Hematopoietic multipotent progenitor cell treated with erythropoietin and hydrocortisone succinate and interleukin-3 and kit ligand, for 4 days (in vitro differentiated cells): ENCODE data around the gene RAB3B.
"Not testable (repeated sequence)": the region's sequence is repeated elsewhere in the genome, so short reads cannot be mapped to it uniquely, and the experiment has no call there.

Source experiments
- DNase-seq: peaks from one replicate; pipeline ENCODE4 v3.0.0-alpha.2; 2015

Gene RAB3B

DNA sequence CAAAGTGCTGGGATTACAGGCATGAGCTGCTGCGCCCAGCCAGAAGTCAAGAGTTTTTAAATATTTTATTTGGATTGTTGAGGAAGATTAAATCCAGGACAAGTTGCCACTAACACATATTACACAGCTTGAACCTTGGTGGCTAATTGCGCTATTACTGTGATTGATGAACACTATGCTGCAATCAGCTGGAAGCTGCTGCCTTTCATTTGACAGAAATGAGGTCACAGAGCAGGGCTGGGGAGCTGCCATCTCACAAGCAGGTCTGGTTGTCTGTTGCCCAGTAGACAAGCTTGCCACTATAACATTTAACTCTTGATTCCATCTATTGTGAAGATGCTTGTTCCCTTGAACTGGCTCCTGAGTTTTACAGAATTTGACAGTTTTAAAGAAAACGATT lies 74.5 kb downstream of the RAB3B start:
- DNase-seq, result no peak

- no peak for DNase-seq
These were observed 77.6 kb downstream of the RAB3B start for GRCh38 chr1:51912881-51913280.

- DNase-seq, result peak; percentile 14
These were observed 80.1 kb downstream of the RAB3B start for GRCh38 chr1:51910221-51911000.

DNA sequence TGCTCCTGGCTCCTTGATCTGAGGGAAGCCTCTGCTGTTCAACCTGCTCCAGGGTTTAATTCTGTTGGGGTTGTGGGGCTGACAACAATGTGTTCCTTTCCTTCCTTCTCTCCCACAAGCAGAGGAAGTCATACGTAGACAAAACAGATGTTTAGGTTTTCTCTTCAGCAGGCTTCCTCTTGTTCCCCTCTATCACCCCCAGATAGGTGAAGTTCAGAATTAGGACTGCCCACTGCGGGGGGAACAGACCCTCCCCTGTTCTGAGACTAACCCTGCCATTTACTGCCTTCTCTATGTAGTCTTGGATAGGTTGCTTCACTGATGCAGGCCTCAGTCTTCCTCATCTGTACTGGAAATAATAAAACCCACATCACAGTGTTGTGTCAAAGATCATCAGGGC lies 82.0 kb downstream of the RAB3B start:
- no peak for DNase-seq

GRCh38 chr1:51907079-51907702 lies 83.3 kb downstream of the RAB3B start:
- no peak for DNase-seq

- no peak for DNase-seq
These were observed 84.0 kb downstream of the RAB3B start for GRCh38 chr1:51906306-51907078.

DNA sequence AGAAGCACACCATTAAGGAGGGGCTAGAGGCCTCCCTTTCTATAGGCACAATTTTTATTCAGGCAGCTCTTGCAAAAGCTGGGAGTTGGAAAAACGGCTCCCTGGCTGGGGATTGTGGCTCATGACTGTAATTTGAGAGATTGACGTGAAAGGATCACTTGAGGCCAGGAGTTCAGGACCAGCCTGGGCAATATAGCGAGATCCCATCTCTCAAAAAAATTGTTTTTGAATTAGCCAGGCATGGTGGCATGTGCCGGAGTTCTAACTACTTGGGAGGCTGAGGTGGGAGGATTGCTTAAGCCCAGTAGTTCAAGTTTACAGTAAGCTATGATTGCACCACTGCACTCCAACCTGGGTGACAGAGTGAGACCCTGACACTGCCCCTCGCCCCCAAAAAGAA lies 88.0 kb downstream of the RAB3B start:
- DNase-seq, result no peak

DNA sequence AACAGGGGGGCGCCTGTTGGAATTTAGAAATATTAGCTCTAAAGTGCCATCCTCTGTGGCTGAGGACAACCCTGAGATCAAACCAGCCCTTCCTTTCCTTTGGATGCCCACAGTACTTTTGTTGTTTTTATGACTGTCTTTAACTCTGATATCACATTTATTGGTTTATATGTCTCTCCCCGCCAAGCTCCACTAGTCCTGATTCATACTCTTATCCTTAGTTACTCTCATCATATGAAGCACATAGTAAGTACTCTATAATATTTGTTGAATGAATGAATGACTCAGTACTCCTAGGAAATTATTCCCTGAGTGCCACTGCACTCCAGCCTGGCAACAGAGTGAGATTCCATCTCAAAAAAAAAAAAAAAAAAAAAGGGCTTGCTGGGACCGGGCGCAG lies 89.3 kb downstream of the RAB3B start:
- DNase-seq, result no peak

DNA sequence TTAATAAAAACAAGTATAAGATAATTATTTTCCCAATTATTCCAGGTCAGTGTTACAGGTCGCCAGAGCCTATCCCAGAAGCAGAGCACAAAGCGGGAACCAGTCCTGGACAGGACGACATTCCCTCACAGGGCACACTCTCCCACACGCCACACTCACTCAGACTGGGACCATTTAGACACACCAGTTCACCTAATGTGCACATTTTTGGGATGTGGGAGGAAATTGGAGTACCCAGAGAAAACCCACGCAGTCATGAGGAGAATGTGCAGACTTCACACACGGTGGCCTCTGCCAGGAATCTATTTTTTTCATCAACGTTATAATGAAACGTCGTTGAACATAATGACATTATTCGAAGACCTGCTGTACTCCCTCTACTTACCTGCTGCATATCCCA lies 91.5 kb downstream of the RAB3B start:
- no peak for DNase-seq

- DNase-seq, result no peak
These were observed 92.3 kb downstream of the RAB3B start for GRCh38 chr1:51898090-51898734.

DNA sequence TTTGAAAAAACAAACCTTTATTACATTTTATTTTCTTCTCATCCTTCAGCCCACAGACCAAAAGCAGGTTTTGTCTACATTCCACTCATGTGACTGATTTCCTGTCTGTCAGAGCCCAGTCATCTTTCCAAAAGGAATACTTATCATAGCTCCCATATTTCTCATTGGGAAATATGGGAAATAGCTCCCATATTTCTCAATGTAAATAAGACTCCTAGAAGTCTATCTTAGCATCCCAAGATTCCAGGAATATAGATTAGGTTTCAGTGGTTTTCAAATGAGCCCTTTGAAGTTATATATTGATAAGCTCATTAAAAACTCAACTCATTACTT lies 92.8 kb downstream of the RAB3B start:
- no peak for DNase-seq

DNA sequence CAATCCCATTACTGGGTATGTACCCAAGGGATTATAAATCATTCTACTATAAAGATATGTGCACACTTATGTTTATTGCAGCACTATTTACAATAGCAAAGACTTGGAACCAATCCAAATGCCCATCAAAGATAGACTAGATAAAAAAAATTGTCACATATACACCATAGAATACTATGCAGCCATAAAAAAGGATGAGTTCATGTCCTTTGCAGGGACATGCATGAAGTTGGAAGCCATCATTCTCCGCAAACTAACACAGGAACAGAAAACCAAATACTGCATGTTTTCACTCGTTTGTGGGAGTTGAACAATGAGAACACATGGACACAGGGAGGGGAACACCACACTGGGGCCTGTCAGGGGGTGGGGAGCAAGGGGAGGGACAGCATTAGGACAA lies 95.8 kb downstream of the RAB3B start:
- DNase-seq, result not testable (repeated sequence)

DNA sequence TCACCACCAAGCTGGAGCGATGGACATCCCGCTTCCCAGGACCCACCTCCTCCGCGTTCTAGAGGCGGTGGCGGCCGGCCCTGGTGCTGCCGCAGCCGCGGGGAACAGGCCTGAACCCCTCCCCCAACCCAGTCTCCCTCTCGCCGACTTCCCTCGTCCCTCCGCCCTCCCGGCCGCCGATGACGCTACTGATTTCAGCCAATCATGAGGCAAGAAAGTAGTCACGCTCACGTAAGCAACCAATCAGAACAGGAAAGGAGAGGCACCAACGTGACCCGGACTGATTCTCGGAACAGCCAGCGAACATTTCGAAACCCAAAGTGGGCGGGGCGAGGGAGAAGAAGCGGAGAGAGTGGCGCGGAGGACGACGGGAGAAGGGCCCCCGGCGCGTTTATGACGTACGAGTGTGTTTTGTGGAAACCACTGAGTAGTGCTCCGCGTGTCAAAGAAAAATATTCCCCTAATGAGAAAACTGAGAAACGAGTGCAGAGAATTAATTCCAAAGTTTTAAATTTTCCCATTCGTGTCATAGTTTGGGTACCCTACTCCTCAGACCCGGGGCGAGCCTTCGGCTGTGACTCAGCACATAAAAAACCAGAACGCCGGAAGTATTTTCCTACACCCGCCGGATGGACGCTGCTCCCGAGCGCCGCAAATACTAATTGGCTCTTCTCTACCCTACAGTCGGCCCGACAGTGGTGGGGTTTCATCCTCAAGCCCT lies 111.7 kb downstream of the RAB3B start, which contains the start of gene NRDC:
Gene NRDC (minus strand): TSS at position 112 of the 721 bp plus-strand sequence. CDS start 112 bp downstream, outside the sequence.
- DNase-seq, result peak; percentile 100

GRCh38 chr1:51878308-51878615 lies 112.2 kb downstream of the RAB3B start:
- no peak for DNase-seq

- peak; percentile 56 for DNase-seq
These were observed 112.8 kb downstream of the RAB3B start for GRCh38 chr1:51877434-51878307.

- no peak for DNase-seq
These were observed 114.7 kb downstream of the RAB3B start for GRCh38 chr1:51875836-51876235.

DNA sequence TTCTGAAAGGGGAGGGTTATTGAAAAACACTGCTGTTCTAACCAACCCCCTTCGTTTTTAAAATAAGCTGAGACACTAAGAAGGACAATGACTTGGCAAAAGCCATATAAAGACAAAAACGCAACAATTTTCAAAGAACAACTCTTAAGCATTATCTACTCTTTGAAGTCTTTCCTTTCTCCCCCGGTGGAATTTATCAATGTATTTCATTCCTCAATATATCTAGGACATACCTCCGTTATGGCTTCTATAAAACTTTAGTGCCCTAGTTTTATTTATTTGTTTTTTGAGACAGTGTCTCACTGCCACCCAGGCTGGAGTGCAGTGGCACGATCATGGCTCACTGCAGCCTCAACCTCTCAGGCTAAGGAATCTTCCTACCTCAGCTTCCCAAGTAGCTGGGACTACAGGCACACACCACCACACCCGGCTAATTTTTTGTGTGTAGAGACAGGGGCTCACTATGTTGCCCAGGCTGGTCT lies 115.2 kb downstream of the RAB3B start:
- DNase-seq, result peak; percentile 76

DNA sequence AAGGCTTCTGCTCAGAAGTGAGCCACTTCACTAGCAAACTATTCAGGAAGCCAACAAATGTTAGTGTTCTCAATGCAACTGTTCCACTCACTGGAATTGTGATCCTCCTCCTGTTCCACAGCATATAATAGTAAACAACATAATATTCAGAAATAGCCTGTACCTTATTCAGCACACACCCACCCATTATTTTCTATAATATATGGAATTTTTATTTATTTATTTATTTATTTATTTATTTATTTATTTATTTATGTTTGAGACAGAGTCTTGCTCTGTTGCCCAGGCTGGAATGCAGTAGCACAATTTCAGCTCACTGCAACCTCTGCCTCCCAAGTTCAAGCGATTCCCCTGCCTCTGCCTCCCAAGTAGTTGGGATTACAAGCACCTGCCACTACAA lies 117.2 kb downstream of the RAB3B start:
- not testable (repeated sequence) for DNase-seq

DNA sequence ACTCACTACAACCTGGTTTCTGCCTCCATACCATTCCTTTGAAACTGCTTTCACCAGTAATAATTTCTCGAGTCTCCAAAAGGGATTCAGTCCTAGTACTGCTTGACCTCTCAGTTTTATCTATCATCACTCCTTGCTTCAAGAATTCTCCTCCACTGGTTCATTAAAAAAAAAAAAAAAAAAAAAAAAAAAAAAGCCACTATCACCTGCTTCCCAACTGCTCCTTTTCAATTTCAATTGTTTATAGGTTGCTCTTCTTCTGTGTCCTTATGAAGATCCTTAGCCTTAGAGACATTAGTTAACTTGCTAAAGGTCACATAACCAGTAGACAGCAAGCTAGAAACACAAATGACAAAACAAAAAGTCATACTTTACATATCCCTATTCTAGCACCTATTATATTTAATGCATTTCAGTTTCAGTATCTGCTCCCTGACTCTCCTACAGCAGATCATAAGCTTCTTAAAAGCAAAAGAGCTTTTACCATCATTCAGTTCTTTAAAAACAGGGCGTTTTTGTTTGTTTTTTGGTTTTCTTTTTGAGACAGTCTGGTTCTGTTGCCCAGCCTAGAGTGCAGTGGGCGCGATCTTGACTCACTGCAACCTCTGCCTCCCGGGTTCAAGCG lies 119.0 kb downstream of the RAB3B start:
- DNase-seq, result no peak

GRCh38 chr1:51870603-51871350 lies 119.7 kb downstream of the RAB3B start:
- DNase-seq, result no peak
